Globus pallidus (tissue), 1 donor: Measurements from ENCODE around the gene AP2A2.
A peak's percentile ranks its signal among the peaks of the same experiment; 100 is the strongest.
"Not testable (repeated sequence)": the region's sequence is repeated elsewhere in the genome, so short reads cannot be mapped to it uniquely, and the experiment has no call there.

ENCODE experiments used
- DNase-seq: peaks from one replicate; pipeline ENCODE4 v3.0.0-alpha.2; 2015; ENCODE audit warnings: low spot score

AP2A2 gene

DNA sequence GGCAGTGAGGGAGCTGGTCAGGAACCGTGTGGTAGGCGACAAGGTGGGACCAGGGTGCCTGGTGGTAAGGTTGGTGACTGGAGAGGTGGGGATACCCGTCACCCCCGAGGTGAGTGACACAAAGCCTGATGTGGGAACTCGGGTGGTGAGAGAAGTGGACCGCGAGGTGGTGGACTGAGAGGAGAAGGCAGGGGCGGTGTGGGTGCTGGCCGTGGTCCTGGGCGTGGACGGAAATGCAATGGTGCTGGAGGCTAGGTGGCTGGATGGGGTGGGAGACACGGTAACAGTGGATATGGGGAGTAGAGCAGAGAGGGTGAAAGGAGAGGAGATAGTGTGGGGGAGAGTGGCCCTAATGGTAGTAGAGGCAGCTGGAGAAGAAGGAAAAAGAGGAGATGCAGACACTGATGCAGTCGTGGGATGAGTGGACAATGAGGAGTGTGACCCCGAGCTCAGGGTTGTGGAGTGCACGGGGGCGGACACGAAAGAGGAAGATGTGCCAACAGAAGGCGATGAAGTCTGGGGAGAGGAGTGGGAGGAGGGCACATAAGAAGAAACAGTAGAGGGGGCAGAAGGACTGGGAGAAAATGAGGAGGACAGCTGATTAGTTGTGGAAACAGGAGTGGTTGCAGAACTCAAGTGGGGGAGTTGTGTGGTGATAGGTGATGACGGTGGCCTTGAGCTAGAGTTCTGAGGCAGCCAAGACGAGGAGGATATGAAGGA, 90.3 kb downstream of the AP2A2 start:
- no peak for DNase-seq

DNA sequence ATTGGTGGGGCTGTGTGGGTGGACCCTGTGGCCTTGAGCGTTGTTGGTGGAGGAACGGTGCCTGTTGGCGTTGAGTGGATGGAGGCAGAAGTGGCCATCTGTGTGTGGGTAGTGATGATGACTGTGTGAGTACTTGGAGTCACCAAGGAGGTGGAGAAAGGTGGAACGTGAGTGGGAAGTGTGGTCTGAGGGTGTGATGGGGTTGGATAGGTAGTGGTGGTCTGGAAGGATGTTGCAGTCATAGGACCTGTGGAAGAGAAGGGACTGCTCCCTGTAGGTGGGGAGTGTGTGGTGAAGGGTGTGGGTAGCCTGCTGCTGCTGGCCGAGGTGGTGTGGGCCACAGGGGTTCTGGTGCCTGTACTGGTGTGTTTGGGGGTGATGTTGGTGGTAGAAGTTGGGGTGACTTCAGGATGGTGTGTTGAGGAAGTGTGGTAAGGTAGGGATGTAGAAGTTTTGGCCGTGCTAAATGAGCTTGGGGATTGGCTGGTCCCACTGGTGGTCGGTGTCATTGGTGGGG, 91.0 kb downstream of the AP2A2 start:
- not testable (repeated sequence) for DNase-seq

DNA sequence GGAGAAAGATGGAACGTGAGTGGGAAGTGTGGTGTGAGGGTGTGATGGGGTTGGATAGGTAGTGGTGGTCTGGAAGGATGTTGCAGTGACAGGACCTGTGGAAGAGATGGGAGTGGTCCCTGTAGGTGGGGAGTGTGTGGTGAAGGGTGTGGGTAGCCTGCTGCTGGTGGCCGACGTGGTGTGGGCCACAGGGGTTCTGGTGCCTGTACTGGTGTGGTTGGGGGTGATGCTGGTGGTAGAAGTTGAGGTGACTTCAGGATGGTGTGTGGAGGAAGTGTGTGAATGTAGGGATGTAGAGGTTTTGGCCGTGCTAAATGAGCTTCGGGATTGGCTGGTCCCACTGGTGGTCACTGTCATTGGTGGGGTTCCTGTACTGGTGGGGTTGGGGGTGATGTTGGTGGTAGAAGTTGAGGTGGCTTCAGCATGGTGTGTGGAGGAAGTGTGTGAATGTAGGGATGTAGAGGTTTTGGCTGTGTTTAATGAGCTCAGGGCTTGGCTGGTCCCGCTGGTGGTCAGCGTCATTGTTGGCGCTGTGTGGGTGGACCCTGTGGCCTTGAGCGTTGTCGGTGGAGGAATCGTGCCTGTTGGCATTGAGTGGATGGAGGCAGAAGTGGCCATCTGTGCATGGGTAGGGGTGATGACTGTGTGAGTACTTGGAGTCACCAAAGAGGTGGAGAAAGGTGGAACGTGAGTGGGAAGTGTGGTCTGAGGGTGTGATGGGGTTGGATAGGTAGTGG, 91.8 kb downstream of the AP2A2 start:
- peak; percentile 7 for DNase-seq

DNA sequence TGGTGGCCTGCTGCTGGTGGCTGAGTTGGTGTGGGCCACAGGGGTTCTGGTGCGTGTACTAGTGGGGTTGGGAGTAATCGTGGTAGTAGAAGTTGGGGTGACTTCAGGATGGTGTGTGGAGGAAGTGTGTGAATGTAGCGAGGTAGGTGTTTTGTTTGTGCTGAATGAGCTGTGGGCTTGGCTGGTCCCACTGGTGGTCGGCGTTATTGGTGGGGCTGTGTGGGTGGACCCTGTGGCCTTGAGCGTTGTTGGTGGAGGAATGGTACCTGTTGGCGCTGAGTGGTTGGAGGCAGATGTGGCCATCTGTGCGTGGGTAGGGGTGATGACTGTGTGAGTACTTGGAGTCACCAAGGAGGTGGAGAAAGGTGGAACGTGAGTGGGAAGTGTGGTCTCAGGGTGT, 92.4 kb downstream of the AP2A2 start:
- no peak for DNase-seq

DNA sequence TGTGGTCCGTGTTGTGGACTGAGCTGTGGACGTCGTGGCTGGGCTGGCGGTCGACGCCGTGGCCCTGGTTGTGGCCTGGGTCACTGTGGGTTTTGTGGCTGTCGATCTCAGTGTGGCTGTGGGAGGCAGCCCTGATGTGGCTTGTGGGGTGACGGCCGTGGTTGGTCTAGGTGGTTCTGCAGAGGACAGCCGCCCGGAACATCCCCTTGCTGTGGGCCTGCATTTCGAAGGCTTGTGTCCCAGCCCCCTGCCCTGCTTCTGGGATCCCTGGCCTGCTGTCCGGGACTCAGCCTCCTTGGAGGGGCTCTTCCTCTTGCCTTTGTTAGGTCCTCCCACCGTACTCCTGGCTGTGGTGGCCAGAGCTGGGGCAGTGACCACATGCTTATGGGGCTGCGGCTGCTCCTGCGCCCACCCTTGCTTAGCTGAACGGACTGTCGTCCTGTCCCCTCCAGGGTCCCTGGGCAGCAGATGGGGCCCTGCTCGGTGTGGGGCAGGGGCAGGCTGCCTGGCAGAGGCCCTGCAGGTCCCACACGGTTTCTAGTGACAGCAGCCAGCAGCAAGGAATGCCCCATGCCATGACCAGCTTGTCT, 93.7 kb downstream of the AP2A2 start:
- no peak for DNase-seq

DNA sequence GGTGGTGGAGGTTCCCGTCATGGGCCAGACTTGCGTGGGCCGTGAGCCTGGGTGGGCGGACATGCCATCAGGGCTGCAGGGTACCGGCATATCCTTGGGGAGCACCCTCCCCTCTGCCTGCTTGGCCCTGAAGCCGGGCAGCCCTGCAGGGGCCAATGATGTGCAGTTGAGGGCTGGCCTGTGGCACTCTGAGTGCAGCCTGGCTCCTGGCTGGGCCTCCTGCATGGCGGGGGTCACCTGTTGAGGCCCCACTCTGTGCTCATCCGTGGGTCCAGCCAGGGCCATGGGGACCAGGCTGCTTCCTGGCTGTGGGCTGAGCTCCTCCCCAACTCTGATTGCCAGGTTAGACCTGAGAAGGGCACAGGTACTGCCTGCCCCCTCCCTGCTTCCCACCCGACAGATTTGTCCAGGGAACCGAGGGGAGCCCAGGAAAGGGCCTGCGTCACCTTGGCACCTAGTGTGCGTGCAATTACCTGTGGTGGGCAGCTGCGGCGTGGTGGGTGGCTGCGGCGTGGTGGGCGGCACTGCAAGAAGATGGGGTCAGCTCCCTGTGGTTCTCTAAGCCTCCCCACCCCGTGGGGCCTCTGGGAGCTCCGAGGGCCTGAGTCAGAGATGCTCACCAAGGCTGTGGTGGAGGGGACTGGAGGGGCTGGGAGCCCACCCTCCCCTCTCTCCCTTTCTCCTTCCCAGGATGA, 94.7 kb downstream of the AP2A2 start:
- DNase-seq = no peak

DNA sequence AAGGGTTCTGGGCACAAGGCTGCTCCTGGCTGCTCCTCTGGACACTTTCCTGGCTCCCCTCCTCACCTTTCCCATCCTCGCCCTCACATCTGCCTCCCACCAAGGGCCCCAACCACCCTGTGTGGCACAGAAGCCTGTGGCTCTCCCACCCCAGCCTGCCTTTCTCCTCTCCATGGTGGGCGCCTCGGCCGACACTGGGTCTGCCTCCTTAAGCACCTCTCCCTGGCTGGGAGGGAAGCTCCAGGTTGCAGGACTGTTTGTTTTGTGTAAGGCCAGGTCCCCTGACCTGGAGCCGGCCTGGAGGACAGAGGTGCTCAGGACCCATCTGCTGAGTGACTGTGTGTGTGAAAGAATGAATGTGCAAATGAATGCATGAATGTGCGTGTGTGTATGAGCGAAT, 96.7 kb downstream of the AP2A2 start:
- DNase-seq = no peak

DNA sequence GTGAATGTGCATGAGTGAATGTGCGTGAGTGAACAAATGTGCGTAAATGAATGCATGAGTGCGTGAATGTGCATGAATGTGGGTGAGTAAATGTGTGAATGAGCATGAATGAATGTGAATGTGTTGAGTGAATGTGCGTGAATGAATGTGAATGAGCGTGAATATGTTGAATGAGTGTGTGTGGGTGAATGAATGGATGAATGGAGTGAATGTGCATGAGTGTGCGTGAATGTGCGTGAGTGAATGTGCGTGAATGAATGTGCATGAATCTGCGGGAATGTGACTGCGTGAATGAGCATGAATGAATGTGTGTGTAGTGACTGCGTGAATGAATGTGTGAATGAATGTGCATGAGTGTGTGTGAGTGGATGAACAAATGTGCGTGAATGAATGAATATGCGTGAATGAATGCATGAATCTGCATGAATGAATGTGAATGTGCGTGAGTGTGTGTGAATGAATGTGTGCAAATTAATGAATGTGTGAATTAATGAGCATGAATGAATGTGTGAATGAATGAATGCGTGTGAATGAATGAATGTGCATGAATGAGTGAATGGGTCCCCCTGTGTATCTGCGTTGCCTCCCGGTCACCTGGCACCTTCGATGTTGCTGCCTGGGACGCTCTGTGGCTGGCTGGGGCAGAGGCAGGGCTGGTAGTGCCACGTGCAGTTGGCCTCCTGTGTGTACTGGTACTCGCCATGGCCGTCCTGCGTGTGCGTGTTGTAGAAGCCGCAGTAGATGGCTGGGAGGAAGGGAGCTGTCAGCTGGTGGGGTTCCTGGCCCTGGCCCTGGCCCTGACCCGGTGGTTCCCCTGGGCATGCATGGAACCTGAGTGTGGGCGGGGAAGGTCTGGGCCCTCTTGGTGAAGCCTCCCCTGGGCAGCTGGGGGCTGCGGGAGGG, 97.5 kb downstream of the AP2A2 start:
- no peak for DNase-seq

DNA sequence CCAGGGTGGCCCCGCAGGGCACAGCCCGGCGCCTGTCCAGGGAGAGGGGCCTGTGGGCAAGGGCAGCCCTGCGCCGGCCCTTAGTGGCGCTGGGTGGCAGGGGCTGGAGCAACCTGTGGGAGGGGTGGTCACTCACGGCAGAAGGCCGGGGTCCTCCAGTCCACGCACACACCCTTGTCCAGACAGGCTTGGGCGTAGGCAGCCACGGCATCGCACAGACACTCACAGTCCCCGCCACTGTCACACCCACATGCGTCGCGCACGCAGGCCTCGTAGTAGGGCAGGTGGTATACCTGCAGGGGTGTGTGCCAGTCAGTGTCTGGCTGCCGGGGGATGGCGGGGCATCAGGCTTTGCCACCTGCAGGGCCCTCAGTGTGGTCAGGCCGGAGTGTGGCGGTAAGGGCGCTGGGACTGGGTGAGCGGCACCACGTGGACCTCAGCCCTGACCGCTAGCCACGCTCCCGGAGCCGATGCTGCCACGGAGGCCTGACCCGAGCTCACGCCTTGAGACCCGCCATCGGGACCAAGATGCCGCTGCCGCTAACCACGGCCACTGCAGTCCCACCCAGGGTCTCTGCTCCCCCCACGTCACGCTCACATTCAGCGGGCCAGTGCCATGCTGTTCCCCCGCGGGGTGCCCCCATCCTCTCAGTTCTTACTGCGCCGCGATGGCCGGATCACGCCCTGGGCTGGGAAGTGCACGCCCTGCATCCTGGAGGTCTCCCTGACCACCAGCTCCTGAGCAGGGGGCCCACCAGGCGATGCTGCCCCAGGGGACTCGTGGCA, 98.3 kb downstream of the AP2A2 start:
- no peak for DNase-seq

DNA sequence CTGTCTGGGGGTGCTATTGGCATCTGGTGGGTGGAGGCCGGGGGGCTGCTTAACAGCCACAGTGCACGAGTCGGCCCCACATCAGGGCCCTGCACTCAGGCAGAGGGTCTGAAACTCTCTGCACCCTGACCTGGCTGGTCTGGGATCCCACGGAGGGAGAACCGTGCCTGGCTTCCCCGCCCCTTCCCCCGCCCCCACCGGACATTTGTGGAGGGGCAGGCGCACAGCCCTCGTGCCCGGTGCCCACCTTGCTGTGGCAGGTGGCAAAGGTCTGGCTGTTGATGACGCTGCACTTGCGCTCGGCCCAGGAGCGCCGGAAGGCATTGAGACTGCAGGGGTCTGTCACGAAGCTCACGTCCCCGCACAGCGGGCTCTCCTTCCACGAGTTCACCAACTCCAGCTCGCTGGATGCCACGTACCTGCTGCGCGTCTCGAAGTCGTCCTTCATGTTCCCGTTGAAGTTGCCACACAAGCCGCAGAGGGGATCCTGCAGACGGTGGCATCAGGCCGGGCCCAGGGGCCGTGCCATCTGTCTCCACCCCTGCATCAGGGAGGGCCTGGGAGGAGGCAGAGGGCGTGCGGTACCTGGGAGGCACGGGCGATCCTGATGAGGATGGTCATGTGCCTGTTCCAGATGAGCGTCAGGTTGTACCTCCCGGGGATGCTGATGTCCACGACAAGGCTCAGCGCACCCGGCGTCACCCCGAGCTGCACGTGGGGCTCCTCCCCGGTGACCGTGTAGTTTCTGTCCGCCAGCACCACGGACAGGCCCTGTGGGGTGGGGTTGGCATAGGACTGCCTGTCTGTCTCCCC, 99.1 kb downstream of the AP2A2 start:
- DNase-seq = no peak

DNA sequence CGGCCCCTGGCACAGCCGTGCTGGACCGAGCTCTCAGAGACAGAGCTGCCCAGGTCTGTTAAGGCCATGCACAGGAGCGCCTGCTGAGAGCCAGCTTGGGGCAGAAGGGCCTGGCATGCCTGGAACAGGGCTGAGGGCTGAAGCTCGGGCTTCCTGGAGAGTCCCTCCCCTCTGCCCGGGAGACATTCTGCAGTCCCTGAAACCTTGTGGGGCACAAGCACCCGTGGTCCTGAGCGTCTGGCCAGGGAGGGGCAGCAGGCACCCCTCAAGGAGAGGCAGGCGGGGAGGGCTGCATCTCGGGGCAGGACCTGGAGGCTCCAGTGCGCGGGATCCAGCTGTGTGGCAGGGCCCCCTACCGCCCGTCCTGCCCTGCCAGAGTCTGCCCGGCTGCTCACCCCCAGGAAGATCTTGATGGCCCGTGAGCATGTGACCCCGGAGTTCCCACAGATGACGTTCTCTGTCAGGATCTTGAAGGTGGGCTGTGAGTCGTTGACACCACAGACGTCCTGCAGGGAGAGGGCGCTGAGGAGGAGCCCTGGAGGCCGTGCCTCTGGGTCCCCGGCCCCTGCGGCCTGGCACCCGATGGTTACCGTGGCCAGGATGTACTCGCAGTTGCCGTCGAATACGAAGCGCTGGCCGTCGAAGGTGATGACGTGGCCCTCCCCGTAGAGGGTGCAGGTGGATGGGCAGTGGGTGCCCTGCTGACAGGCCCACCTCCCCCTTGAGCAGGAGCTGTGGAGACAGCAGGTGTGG, 99.9 kb downstream of the AP2A2 start:
- no peak for DNase-seq

DNA sequence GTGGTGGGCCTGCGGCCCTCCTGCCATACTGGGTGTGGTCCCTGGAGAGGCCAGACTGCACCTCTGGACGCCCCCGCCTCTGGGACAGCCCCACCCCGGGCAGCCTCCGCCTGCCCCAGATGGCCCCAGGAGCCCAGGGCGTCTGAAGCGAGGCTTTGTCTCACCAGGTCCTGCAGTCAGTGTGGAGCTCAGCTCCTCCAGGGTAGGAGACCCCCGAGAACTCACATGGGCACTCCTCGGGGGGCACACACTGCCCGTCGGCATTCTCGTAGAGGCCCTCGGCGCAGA, 100.4 kb downstream of the AP2A2 start:
- DNase-seq = no peak

DNA sequence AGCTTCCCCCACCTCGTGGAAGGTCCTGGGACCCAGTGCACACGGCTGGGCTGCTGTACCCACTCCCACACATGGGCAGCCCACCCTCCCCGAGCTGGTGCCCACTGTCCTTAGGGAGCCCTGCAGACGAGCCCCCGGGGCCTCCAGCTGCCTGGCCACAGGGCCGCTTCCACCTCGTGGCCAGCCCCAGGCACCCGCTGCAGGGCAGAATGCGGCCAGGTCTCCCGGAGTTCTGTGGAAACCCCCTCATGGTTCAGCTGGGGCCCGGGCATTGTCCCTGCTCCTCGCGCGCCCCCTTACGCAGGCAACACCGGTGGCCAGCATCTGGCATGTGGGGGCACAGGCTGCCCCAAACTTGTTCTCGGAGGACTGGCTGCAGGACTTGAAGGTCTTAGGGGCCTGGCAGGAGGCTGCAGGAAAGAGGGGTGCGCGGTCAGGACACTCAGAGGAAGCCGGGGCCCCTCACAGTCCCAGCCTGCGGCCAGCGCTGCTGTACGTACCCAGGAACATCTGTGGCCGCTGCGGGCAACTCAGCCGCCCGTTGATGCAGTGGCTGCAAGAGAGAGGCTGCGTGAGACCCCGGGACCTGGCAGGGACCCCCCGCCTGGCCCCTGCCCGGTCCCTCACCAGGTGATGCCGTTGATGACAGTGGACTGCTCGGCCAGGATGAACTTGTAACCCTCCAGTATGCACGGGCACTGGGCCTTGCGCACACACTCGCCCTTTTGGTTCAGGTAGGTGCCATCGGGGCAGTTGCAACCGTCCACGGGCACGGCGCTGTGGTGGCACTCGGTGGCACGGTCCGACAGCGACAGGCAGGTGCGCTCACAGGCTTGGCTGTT, 101.2 kb downstream of the AP2A2 start:
- no peak for DNase-seq

DNA sequence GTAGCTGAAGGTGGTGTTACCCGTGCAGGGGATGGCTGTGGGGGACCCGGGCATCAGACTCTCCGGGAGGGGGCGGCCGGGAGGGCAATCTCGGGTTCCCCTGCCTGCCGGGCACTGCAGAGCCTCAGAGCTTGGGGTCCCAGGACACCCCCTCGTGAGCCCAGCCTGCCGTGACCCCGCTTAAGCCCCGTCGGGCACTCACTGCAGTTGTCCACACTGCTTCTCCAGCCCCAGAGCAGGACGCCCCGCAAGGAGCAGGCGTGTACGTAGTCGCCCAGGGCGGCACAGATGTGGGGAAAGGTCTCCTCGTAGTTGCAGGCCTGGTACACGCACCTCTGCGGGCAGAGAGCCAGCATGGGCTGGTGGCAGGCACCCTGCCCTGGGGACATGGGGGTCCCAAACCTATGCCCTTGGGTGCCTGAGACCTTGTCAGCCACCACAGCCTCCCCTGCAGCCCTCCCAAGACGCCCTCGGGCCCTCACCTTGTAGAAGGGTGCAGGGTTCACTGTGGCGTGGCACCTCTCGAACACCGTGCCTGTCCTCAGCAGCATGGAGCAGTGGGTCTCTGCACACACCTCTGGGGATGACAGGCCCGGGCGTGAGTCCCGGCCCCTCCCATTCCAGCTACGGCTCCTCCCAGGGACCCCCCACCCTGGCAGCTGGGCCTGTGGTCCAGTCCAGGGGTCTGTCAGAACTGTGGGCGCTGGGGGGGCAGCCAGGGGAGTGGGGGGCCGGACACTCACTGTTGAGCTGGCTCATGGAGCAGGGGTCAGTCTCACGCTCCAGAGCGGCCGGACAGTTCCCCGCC, 102.0 kb downstream of the AP2A2 start:
- no peak for DNase-seq

DNA sequence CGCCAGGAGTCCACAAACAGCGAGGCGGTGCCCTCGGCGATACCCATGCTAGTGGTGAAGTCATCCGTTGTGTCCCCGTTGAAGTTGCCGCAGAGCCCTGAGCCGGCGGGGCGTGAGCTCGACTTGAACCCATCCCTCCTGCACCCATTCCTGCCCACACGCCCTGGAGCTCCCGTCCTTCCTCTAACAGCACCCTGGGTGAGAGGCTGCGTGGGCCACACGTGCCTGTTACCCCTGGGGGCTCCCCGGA, 102.5 kb downstream of the AP2A2 start:
- DNase-seq = no peak

DNA sequence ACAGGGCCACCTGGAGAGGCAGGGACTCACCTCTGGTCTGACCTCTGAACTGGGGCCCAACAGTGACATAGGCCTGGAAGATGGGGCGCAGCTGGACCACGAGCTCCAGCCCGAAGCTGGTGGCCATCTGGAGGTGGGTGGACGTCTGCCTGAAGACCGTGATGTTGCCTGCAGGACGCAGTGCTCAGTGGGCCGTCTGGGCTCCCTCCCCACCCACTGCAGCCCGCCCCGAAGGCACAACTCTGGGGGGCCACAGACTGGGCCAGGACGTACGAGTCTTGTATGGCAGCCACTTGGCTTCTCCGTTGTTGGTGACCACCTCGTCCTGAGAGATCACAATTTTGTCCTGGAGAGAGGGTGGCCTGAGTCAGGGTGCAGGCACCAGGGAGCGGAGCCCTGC, 102.9 kb downstream of the AP2A2 start:
- no peak for DNase-seq

DNA sequence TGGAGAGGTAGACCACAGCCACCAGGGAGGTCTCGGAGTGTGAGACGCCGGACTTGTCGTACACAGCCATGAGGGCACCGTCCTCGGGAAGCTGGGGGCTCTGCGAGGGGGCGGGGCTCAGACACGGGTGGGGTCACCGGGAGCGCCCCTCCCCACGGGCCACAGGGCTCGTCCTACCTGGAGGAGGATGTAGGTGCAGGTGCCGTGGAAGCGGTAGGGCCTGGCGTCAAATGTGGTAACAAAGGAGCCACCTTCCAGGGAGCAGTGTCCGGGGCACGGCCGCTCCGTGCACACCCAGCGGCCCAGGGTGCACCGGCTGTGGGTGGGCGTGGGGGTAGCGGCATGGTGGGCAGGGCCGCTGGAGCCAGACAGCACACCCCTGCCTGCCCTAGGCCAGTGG, 103.4 kb downstream of the AP2A2 start:
- DNase-seq = no peak

DNA sequence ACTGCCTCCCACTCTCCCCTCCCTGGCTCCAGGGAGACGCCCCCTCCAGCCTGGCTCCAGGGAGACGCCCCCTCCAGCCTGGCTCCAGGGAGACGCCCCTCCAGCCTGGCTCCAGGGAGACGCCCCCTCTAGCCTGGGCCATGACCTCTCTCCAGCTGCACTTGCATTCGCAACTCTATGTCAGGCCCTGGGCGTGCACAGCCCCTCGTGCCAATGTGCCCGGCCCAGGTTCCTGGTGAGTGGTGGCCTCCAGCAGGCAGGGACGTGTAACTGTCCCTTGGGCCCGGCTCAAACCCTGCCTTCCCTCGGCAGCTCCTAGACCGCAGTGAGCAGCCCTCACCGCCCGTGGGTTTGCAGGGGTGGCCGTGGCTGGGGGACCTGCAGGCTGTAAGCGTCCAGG, 104.0 kb downstream of the AP2A2 start:
- DNase-seq = no peak
